Islet precursor cell (in vitro differentiated cells): ENCODE results near the gene PGC.

Source experiments
- DNase-seq: peaks from one replicate; pipeline ENCODE4 v3.0.0-alpha.2; 2018

Gene PGC

DNA sequence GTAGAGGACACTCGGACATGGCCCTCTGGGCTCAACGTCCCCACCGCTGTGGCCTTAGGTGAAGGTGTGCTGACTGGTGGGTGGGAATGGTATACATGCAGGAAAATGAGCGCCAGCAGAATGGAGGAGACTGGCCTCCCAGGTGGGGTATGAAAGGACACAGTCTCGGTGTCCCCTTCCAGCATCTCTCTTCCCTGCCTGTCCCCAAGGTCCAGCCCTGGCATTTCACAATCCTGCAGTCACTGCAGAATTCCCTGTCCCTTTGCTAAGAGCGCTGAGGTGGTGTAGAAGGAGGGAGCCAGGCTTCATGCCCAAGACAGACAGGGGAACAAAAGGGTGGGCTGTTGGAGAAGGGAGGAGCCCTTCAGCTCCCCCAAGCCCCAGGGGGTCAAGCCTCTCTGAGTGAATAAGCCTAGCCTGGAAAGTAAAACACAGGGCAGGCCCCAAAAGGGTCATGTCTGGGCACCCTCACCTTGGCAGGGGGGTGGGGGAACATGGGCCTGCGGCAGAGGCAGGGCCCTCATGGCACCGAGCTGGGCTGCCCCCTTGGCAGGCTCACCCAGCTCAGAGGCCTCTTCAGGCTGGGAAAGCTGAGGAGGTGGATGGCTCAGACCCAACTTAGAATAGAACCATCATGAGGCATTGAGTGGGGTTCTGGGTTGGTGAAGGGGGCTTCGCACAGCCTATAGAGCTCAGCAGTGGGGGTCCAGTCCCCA, 35.7 kb downstream of the PGC start:
- DNase-seq, result no peak

DNA sequence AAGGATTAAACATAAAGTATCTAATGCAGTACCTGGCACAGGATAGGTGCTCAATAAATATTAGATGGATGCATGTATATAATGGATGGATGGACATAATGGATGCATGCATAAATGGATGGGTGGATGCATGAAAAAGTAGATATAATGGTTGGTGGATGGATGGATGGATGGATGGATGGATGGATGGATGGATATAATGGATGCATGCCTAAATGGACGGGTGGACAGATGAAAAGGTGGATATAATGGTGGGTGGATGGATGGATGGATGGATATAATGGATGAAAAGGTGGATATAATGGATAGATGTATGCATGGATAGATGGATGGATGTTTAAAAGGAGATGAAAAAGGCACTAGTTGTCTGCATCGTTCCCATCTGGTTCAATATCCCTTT, 37.8 kb downstream of the PGC start:
- DNase-seq, result no peak

DNA sequence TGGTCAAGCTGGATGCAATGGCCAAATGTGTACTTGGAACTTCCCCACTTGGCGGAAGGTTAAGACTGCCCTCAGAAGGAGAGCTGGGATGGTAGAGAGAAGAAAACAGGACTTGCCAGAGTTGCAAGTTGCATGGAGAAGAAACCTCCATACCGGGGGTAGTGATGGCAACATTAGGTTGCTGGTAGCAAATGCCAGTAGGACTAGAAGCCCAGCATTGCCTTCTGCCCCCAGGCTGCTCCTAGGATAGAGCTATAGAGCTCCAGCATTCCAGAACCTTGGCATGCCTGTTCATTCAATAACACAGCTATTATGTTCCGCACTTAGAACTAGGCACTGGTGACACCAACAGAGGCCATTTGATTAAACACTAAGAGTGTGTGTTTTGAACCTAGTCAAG, 38.3 kb downstream of the PGC start:
- no peak for DNase-seq

GRCh38 chr6:41707565-41708200, 39.5 kb downstream of the PGC start:
- no peak for DNase-seq

DNA sequence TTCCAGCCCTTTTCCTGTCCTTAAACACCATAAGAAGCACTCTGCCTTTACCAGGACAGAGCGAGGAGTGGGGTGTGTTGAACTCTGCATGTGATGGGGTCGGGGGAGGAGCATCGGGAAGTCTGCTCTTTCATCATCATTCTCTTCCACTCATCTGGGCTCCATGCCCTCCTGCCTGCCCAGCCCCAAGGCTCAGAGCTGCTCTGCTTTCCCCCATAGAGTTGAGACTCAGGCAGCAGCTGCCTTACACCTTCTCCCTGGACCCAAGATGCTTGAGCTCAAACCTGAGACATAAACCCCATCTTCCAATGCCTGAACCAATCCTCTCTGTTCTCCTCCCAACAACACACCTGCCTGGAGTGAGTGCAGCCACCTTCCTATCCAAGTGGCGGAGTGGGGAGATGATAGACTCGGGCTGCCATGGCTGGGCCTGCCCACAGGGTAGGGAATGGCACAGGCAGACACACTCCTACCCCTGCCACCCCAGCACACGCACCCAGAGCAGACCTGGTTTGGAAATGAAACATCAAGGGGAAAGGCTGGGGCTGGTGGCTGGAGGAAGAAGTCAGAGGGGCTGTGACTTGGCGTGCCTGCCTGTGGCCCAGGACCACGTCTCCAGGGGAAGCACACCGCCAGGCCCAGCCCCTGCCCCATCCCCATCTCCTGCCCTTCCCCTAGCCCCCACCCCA, 40.2 kb downstream of the PGC start:
- DNase-seq, result no peak

GRCh38 chr6:41705996-41706835, 41.0 kb downstream of the PGC start:
- peak; percentile 80 for DNase-seq

GRCh38 chr6:41705311-41705995, 41.7 kb downstream of the PGC start:
- DNase-seq, result no peak

- DNase-seq, result no peak
Observed at GRCh38 chr6:41704656-41705310, 42.4 kb downstream of the PGC start.

DNA sequence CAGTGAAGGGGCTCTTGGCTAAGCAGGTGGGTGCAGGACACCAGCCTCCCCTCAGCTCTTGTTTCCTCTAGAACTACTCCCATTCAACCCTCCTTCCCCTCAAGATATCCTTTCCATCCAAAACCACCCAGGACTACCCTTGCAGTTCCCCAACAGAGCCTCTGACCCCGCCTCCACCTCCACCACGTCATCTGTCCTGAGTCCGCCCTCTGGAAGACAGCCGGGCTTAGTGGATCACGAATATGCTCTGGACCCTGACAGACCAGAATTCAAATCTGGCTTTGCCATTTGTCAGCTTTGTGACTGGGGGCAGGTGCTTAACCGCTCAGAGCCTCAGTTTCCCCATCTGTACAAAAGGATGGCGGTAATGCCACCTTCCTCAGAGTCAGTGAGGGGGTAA, 43.2 kb downstream of the PGC start:
- no peak for DNase-seq

- peak; percentile 52 for DNase-seq
Observed at GRCh38 chr6:41702771-41703494, 44.3 kb downstream of the PGC start.

DNA sequence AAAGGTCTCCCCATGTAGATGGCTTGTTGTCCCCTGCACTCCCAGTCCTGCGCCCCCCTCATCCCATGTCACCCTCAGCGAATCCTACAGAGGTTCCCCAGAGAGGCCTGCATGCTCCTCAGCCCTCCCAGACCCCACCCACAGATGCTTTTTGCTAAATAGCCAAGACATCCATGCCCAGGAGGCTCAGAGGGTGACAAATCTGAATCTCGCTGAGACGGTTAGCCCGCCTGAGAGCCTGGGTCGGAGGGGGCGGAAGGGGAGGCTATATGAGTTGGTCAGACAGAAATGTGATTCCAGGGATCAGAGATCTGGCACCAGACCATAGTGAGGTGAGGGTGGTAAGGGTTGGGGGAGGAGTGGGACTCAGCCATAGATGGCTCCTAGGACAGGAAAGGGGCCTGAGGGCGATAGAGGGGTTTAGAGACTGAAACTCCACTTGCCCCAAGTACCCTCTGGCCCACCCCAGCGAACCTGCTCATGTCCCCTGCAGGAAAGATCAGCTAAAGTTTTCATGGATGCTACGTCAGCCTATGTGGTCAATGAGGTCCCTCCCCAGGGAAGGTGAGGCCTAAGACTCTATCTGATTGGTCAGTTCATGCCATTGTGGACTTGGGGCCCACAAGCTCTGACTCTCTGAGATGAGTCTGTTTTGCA, 45.0 kb downstream of the PGC start:
- DNase-seq, result no peak

DNA sequence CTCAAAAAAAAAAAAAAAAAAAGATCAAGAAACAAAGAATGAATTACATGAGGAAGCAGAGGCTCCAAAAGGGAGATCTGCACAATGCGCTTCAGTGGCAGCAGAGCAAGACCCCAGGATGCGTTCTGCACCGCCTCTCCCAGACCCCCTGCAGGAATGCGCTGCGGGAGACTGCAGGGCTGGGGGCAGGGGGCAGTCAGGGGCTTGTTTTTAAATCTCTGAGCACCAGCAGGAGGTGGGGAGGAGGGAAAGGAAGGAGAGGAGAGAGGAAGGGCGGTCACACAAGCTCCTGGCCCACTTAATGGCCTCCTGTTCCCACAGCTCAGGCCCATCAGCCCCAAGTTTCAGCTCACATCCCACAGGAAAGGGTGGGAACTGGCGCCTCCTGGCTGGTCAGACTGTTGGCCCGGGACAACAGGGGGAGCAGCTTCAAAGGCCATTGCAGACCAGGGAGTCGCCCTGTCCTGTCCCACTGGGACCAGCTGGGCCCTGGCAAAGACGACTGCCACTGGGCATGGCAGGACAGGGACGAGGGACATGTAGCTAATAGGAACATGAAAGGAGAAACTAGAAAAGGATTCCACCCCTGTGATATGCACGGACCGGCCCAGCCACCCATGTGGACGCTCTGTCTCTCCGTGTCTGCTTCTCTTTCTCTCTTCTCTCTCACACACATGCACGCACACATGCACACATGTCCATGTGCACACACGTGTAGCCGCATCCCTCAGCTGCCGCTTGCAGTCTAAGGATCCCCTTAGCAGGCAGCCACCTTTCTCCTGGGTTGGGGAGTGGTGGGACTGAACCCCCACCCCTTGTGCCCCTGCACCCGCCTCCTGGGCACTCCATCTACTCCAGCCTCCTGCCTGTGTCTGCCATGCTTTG, 46.5 kb downstream of the PGC start:
- DNase-seq, result no peak

DNA sequence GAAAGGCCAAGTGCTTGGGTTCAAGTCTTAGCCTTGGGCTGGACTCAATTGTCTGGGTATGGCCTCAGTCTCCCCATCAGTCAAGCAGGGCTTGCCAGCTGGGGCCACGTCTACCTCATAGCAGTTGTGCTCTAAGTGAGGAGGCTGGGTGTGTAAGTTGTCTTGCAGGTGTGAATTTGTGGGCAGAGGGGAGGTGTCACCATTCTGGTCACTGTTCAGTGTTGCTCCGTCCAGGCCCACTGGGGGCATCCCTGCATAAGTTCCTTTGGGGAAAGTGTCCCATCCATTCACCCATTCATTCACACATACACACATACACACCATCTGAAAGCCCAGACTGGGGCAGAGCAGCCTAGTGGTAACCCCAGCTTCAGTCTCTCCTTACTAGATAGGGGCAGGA, 48.1 kb downstream of the PGC start:
- DNase-seq, result no peak

DNA sequence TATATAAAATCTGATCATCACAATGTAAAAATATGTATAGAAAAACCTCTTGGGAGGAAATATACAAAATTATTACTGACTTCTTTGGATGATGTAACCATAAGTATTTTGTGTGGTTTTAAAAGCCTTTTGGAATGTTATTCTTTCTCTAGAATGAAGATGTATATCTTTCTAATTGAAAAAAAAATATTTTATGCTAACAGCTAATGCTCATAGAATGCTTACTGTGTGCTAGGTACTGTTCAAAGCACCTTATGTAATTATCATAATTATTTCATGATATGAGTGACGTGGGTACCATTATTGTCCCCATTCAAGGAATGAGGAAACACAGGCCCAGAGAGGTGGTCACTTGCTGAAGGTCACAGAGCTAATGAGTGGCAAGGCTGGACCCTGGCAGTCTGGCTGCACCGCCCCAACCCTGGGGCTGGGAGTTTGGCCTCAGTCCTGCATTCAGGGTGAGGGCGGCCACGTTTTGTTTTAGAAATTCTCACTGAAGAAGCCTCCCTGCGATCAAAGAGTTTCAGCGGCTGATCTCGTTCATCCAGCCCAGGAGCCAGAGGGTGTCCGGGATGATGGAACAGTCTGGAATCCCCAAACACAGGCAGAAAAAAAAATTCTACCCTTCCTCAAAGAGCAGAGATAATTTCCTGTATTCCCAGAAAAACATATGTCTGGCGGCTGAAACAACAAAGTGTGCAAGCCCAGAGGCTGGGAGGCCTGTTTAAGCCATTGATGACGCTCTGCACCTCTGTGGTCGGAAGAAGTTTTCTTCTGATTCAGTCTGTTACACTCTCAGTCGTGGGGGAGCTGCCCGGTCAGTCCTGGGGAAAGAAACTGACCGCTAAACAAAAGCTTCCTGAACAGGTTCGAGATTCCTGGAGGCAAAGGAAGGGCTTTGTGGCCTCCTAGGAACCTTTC, 49.1 kb downstream of the PGC start:
- peak; percentile 80 for DNase-seq

- DNase-seq, result no peak
Observed at GRCh38 chr6:41696788-41697187, 50.4 kb downstream of the PGC start.

DNA sequence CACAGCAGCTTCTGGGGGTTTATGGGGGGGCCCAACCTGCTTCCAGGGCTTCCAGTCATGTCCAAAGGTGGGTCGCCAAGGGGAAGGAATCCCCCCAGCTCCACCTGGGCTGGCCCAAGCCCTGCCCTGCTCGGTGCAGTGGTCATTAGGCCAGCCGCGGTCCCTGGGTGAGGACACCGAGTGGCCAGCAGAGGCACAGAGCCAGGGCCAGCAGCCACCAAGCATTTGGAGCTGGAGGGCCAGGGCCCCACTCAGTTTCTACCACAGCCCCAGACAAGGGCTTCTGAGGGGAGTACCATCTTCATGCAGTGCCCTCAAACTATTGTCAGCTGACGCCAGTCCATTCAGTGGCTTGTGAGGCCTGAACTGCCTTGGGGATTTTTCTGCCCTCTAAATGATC, 51.4 kb downstream of the PGC start:
- no peak for DNase-seq

GRCh38 chr6:41694815-41695526, 52.2 kb downstream of the PGC start:
- peak; percentile 76 for DNase-seq
